ENCODE data around the gene EYA4.

DNA sequence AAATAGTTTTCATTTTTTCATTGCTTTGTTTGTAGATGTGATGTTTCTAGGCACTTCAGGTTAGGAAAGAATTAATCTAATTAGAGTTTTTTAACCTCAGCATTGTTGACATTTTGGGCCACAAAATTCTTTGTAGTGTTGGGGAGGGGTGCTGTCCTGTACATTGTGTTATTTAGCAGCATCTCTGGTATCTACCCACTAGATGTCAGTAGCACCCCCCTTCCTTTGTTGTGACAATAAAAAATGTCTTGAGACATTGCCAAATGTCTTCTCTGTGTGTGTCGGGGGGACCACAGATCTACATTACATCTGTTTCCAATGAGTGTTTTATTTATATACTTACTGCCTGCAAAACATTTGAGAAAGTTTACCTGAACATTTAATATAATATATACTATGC, 45.6 kb downstream of the EYA4 start:
- TF ChIP-seq NR2C2 (CRISPR knock-in tag; IDR thresholded peaks at IDR 0.05) (no peak), SMAD3 (CRISPR knock-in tag; IDR thresholded peaks at IDR 0.05; ENCODE audit: borderline replicate concordance) (no peak), KAT7 (CRISPR knock-in tag; IDR thresholded peaks at IDR 0.05; ENCODE audit: borderline replicate concordance) (no peak), NFE2L1 (CRISPR knock-in tag; IDR thresholded peaks at IDR 0.05) (no peak)
- TF ChIP-seq, protein P1, sequence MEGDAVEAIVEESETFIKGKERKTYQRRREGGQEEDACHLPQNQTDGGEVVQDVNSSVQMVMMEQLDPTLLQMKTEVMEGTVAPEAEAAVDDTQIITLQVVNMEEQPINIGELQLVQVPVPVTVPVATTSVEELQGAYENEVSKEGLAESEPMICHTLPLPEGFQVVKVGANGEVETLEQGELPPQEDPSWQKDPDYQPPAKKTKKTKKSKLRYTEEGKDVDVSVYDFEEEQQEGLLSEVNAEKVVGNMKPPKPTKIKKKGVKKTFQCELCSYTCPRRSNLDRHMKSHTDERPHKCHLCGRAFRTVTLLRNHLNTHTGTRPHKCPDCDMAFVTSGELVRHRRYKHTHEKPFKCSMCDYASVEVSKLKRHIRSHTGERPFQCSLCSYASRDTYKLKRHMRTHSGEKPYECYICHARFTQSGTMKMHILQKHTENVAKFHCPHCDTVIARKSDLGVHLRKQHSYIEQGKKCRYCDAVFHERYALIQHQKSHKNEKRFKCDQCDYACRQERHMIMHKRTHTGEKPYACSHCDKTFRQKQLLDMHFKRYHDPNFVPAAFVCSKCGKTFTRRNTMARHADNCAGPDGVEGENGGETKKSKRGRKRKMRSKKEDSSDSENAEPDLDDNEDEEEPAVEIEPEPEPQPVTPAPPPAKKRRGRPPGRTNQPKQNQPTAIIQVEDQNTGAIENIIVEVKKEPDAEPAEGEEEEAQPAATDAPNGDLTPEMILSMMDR (IDR thresholded peaks at IDR 0.05) = no peak
